Activated naive CD8-positive, alpha-beta T cell treated with anti-CD3 and anti-CD28 coated beads for 36 hours (primary cell): ENCODE results near the gene FMN2. TPM values are rescaled to one million over a fixed set of nuclear protein-coding genes. Genes with fewer than 3 reads are reported as not detected.
"Not testable (repeated sequence)": the region's sequence is repeated elsewhere in the genome, so short reads cannot be mapped to it uniquely, and the experiment has no call there.

ENCODE experiments used
- DNase-seq: peaks from one replicate; pipeline ENCODE4 v3.0.0; 2021
- H3K27ac Mint-ChIP-seq: one replicate; pipeline ENCODE4 v1.8.0; 2022; ENCODE audit warnings: mild to moderate bottlenecking, moderate library complexity, mixed read lengths
- H3K27me3 Mint-ChIP-seq: one replicate; pipeline ENCODE4 v1.8.0; 2022; ENCODE audit warnings: mild to moderate bottlenecking, mixed read lengths
- H3K36me3 Mint-ChIP-seq: one replicate; pipeline ENCODE4 v1.8.0; 2021; ENCODE audit warnings: mild to moderate bottlenecking, mixed read lengths
- H3K4me1 Mint-ChIP-seq: one replicate; pipeline ENCODE4 v1.8.0; 2021; ENCODE audit warnings: mixed read lengths
- H3K4me3 Mint-ChIP-seq: one replicate; pipeline ENCODE4 v1.8.0; 2022; ENCODE audit warnings: mild to moderate bottlenecking, moderate library complexity, mixed read lengths
- H3K9me3 Mint-ChIP-seq: one replicate; pipeline ENCODE4 v1.8.0; 2022; ENCODE audit warnings: mixed read lengths
- total RNA-seq, 2 experiments: library from RNA; stranded (reverse); gene quantifications; one replicate each; pipeline ENCODE4 v1.2.3, GENCODE V29; 2021

The FMN2 gene
- total RNA-seq, 2 experiments from 2014 or later, result not detected

DNA sequence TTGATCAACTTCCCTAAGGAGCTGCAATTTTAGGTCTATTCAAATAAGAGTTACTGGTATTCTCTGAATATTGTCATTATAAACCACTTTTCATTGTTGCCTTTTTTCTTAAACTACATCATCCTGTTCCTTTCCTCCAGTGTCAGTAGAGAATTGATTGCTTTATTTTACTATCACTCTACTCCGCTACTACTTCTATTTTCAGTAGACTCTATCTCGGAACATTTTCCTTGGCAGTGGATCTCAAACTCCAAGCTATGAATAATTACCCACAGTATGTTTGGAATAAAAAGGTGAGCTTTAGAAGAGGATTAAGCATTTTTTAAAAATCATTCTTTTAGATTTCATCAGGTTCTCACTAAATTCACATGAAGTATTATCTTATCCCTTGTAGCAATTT, 295.4 kb downstream of the FMN2 start:
- no peaks in the 10 kb centered on the region for H3K9me3 Mint-ChIP-seq
- no peaks in the 10 kb centered on the region for H3K27me3 Mint-ChIP-seq
- no peaks in the 10 kb centered on the region for H3K4me1 Mint-ChIP-seq
- H3K36me3 Mint-ChIP-seq, result no peaks in the 10 kb centered on the region
- no peak overlapping the region for H3K4me3 Mint-ChIP-seq
- DNase-seq, result no peak
- H3K27ac Mint-ChIP-seq, result no peak overlapping the region

DNA sequence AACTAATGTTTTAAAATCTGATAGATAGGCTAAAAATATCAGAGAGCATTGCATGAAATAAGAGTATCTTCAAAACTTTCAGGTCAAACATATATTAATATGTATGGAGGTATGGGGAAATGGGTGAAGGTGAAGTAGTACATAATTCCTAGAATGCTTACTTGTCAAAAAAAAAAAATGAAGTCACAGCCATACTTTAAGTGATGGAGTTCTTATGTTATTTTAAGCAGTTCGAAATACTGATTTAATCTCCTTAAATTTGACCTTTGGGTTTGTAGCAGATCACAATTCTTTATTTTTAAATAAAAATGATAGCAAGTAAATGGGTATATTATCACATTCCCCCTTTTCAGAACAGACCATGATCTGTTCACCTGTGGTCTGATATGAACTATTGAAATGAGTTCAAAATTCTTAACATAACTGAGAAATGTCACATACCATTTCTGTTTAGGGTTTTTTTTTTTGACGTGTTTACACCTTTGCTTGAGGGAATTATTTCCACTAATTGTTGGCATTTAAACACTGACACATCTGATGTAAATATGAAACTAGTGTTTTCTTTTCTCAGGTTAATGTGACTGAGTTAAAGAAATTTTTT, 300.1 kb downstream of the FMN2 start:
- DNase-seq, result no peak
- Mint-ChIP-seq H3K9me3 (no peaks in the 10 kb centered on the region), H3K27ac (no peak overlapping the region), H3K4me3 (no peak overlapping the region), H3K4me1 (no peaks in the 10 kb centered on the region), H3K27me3 (no peaks in the 10 kb centered on the region), H3K36me3 (no peaks in the 10 kb centered on the region)

DNA sequence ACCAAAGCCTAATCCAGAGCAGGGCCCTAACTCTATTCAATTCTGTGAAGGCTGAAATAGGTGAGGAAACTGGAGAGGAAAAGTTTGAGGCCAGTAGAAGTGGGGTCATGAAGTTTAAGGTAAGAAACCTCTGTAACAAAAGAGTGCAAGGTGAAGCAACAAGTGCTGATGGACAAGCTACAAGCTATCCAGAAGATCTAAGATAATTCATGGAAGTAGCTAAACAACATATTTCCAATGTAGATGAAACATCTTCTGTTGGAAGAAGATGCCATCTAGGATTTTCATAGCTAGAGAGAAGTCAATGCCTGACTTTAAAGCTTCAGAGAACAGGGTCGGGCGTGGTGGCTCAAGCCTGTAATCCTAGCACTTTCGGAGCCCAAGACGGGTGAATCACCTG, 302.7 kb downstream of the FMN2 start:
- no peaks in the 10 kb centered on the region for H3K36me3 Mint-ChIP-seq
- H3K4me3 Mint-ChIP-seq, result no peak overlapping the region
- no peaks in the 10 kb centered on the region for H3K27me3 Mint-ChIP-seq
- DNase-seq, result no peak
- H3K9me3 Mint-ChIP-seq, result no peaks in the 10 kb centered on the region
- H3K27ac Mint-ChIP-seq, result no peak overlapping the region
- H3K4me1 Mint-ChIP-seq, result no peaks in the 10 kb centered on the region

DNA sequence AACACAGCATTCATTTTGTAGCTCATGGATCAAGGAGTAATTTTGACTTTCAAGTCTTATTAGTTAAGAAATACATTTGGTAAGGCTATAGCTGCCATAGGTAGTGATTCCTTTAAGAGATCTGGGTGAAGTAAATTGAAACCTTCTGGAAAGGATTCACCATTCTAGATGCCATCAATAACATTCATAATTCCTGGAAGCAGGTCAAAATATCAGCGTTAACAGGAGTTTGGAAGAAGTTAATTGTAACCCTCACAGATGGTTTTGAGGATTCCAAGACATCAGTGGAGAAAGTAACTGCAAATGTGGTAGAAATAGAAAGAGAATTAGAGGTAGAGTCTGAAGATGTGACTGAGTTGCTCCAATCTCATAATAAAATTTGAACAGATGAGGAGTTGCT, 303.7 kb downstream of the FMN2 start:
- H3K4me1 Mint-ChIP-seq, result no peaks in the 10 kb centered on the region
- no peaks in the 10 kb centered on the region for H3K27me3 Mint-ChIP-seq

DNA sequence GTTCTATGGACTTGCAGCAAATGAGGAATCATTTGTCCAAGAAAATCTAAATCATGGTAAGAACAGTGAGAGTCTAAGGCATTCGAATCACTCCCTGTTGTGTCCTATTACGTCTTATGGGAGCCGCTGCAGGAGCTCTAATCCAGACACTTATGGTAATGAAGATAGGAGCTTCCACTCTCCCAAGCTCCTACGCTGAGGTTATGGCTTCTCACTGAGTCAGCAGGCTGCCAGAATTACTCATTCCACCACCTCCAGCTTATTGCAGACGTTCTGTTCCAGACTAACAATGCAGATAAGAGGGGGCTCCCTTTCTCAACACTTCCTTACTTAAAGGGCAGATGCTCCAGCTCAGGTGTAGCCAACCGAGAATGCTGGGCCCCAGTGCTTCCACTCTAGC, 307.7 kb downstream of the FMN2 start:
- DNase-seq, result no peak
- no peaks in the 10 kb centered on the region for H3K36me3 Mint-ChIP-seq
- H3K4me1 Mint-ChIP-seq, result peaks cover 1% of the 10 kb centered on the region
- H3K4me3 Mint-ChIP-seq, result no peak overlapping the region
- H3K27me3 Mint-ChIP-seq, result no peaks in the 10 kb centered on the region
- no peak overlapping the region for H3K27ac Mint-ChIP-seq
- no peaks in the 10 kb centered on the region for H3K9me3 Mint-ChIP-seq

More for the DNA sequence above, 303.7 kb downstream of the FMN2 start:
- no peak overlapping the region for H3K27ac Mint-ChIP-seq
- no peak for DNase-seq
- no peak overlapping the region for H3K4me3 Mint-ChIP-seq
- no peaks in the 10 kb centered on the region for H3K9me3 Mint-ChIP-seq
- H3K36me3 Mint-ChIP-seq, result no peaks in the 10 kb centered on the region

DNA sequence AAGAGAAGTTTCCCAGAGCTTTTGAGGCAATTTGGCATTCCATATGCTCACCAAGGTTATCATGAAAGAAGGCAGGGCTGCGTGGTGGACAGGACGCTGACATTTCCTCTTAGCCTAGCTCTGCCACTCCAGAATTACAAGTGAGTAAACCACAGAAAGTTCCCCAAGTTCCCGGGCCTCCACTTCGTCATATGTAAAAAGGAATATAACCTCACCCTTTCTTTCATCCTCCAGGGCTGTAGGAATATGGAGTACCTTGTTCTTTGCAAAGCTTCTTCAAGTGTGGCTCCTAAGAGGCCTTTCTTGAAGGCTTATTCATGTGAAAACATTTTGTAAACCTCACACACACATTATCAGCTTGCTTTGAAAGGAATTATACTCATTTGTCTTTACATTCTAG, 310.0 kb downstream of the FMN2 start:
- no peaks in the 10 kb centered on the region for H3K36me3 Mint-ChIP-seq
- no peak overlapping the region for H3K27ac Mint-ChIP-seq
- peaks cover 2% of the 10 kb centered on the region for H3K9me3 Mint-ChIP-seq
- no peak overlapping the region for H3K4me3 Mint-ChIP-seq
- H3K4me1 Mint-ChIP-seq, result peaks cover 1% of the 10 kb centered on the region
- no peak for DNase-seq
- H3K27me3 Mint-ChIP-seq, result no peaks in the 10 kb centered on the region

DNA sequence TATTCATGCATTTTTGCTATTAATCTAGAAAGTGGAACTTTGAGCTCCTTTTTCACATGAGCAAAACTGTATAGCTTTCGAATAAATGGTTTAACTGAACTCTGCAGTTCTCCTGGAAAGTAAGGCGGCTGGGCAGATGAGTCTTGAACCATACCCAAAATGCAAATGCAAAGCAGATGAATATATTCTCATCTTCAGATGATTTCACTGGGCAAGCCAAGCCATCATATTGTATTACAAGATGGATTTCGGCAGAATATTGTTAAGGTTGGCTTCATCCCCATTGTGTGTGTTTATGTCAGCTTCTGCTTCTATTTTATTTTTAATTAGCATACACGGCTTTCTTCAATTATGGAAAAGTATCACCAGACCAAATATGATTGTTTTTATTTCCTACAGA, 310.6 kb downstream of the FMN2 start:
- DNase-seq, result no peak
- peaks cover 2% of the 10 kb centered on the region for H3K9me3 Mint-ChIP-seq
- no peaks in the 10 kb centered on the region for H3K36me3 Mint-ChIP-seq
- H3K4me3 Mint-ChIP-seq, result no peak overlapping the region
- no peak overlapping the region for H3K27ac Mint-ChIP-seq
- H3K27me3 Mint-ChIP-seq, result no peaks in the 10 kb centered on the region
- H3K4me1 Mint-ChIP-seq, result peaks cover 1% of the 10 kb centered on the region

DNA sequence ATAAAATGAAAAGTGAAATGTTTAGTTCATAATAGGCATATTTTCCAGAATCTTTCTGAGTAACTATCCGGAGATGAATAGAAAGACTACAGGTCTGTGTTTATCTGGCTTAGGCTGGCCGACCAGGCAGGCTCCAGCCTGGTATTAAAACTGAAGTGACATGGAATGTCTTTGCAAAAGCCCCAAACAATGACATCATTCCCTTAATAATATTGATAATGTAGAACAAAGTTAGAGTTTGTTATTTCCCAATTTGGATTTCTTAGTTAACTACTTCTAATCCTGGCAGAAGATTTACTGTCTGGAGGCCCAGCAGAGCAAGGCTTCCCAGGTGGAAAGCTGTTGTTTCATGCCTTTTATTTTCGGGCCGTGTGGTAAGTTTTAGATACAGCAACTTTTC, 312.6 kb downstream of the FMN2 start:
- DNase-seq, result no peak
- Mint-ChIP-seq H3K36me3 (no peaks in the 10 kb centered on the region), H3K9me3 (peaks cover 2% of the 10 kb centered on the region), H3K4me3 (no peak overlapping the region), H3K27me3 (no peaks in the 10 kb centered on the region), H3K4me1 (peaks cover 1% of the 10 kb centered on the region), H3K27ac (no peak overlapping the region)

DNA sequence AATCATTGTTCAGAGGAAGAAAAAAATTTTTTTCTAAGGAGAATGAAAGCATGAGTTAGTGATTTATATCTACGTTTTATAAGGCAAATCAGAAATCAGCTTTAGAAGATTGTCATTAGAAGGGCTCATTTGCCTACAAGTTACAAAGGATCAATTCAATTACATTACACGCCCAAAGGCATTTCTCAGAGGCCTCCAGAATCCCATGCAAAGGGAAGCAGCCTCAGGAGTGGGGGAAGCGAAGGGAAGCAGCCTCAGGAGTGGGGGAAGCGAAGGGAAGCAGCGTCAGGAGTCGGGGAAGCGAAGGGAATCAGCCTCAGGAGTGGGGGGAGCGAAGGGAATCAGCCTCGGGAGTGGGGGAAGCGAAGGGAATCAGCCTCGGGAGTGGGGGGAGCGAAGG, 314.1 kb downstream of the FMN2 start:
- no peak for DNase-seq
- H3K27ac Mint-ChIP-seq, result no peak overlapping the region
- H3K9me3 Mint-ChIP-seq, result peaks cover 2% of the 10 kb centered on the region
- H3K36me3 Mint-ChIP-seq, result no peaks in the 10 kb centered on the region
- H3K4me1 Mint-ChIP-seq, result peaks cover 1% of the 10 kb centered on the region
- H3K4me3 Mint-ChIP-seq, result no peak overlapping the region
- no peaks in the 10 kb centered on the region for H3K27me3 Mint-ChIP-seq

DNA sequence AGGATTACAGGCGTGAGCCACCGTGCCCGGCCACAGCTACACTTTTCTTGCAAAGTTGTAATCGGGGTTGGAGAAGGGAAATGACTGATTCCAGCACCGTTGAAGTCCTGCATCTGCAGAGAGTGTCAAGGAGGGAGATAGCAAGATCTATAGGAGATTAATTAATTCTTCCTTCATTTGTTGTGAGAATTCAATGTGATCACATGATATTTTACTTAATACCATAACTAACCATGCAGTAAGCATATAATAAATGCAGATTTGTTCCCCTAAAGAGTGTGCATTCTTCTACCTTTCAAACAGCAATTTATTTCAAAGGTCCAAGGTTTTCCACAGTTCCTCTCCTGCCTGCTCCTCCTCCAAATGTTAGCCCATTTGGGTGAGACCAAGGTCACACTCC, 315.7 kb downstream of the FMN2 start:
- peaks cover 2% of the 10 kb centered on the region for H3K9me3 Mint-ChIP-seq
- no peak overlapping the region for H3K27ac Mint-ChIP-seq
- no peaks in the 10 kb centered on the region for H3K36me3 Mint-ChIP-seq
- no peaks in the 10 kb centered on the region for H3K27me3 Mint-ChIP-seq
- no peak overlapping the region for H3K4me3 Mint-ChIP-seq
- no peaks in the 10 kb centered on the region for H3K4me1 Mint-ChIP-seq
- no peak for DNase-seq

DNA sequence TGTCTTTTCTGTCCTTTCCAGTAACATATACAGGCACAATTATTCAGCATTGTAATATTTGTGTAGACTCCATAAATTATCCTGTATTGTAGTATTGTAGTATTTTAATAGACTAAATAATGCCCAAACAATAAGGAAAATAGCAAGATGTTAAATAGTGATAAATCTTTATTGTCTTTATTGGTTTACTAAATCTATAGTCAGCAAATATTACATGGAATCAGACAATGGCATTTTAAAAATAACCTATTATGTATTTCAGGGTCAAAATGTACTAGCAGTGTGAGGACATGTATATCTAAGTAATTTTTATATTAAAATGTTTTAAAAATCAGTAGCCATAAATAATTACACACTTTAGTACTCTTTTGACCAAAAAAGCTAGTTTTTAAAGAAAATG, 317.9 kb downstream of the FMN2 start:
- H3K4me3 Mint-ChIP-seq, result no peak overlapping the region

DNA sequence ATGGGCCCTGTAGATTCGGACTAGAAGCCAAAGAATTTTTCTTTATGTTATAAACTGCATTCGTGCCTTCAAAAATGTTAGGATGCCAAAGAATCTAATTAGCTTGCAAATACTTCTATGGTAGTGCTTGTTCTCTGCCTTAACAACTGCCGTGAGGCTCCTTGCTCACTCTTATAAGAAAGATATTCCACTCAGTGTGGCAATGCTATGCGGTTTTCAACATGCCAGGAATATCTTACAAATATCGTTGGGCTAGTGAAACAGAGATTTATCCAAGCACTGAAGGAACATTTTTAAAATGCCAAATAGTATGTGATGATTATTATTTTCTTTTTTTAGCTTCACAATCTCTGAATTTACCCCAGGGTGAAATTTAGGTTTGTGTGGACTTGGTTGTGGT, 322.0 kb downstream of the FMN2 start:
- H3K36me3 Mint-ChIP-seq, result no peaks in the 10 kb centered on the region
- no peak overlapping the region for H3K4me3 Mint-ChIP-seq
- H3K27me3 Mint-ChIP-seq, result no peaks in the 10 kb centered on the region

More for the DNA sequence above, 317.9 kb downstream of the FMN2 start:
- Mint-ChIP-seq H3K9me3 (peaks cover 2% of the 10 kb centered on the region), H3K27ac (no peak overlapping the region), H3K27me3 (no peaks in the 10 kb centered on the region), H3K4me1 (no peaks in the 10 kb centered on the region), H3K36me3 (no peaks in the 10 kb centered on the region)
- no peak for DNase-seq

DNA sequence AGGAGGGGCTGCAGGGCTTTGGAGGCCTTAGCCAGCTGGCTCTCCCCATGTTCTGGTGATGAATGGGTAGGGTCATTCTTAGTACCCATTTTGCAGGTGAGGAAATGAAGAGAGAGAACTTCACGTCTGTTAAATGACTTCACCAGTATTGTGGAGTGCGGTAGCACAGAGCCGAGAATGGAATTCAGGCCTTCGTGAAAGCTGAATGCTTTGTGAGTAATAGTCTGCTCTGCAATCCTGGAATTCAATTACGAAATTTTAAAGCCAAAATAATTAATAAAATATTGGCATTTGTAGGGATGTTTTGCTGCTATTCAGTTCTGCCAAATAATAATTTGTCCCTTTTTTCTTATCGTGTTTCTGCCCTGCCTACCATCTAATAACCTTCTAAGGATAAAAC, 322.6 kb downstream of the FMN2 start:
- Mint-ChIP-seq H3K27ac (no peak overlapping the region), H3K36me3 (no peaks in the 10 kb centered on the region), H3K4me3 (no peak overlapping the region), H3K4me1 (no peaks in the 10 kb centered on the region), H3K9me3 (peaks cover 1% of the 10 kb centered on the region), H3K27me3 (no peaks in the 10 kb centered on the region)
- DNase-seq, result no peak

More for the DNA sequence above, 322.0 kb downstream of the FMN2 start:
- Mint-ChIP-seq H3K9me3 (no peaks in the 10 kb centered on the region), H3K4me1 (no peaks in the 10 kb centered on the region), H3K27ac (no peak overlapping the region)
- DNase-seq, result no peak

DNA sequence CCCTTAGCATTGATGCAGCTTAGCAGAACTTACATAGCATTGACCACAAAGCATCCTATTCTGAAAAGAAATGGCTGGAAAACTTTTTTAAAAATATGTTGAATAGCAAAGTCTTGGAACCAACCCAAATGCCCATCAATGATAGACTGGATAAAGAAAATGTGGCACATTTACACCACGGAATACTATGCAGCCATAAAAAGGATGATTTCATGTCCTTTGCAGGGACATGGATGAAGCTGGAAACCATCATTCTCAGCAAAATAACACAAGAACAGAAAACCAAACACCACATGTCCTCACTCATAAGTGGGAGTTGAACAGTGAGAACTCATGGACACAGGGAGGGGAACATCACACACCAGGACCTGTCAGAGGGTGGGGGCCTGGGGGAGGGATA, 323.3 kb downstream of the FMN2 start:
- H3K27ac Mint-ChIP-seq, H3K4me3 Mint-ChIP-seq, H3K4me1 Mint-ChIP-seq, H3K9me3 Mint-ChIP-seq, DNase-seq, H3K27me3 Mint-ChIP-seq, H3K36me3 Mint-ChIP-seq: not testable (repeated sequence)

DNA sequence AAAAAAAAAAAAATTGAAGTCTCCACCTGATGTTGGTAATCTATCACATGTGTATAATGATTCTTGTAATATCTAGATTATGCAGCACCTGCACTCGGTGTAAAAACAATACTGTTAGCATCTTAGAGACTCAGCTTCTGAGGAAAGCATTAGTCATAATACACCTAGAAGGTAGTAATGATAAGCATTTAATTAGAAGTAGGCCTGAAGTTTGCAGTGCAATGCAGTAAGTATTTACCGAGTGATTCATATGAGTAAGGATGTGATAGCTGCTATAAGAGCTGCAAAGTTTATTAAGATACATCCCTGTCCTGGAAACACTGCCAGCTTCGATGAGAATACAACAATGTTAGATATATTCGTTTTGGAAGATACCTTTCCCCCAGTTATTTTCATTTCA, 323.8 kb downstream of the FMN2 start:
- no peak overlapping the region for H3K27ac Mint-ChIP-seq
- H3K27me3 Mint-ChIP-seq, result no peaks in the 10 kb centered on the region
- H3K4me3 Mint-ChIP-seq, result no peak overlapping the region
- no peak for DNase-seq
- no peaks in the 10 kb centered on the region for H3K36me3 Mint-ChIP-seq
- H3K4me1 Mint-ChIP-seq, result no peaks in the 10 kb centered on the region
- peaks cover 1% of the 10 kb centered on the region for H3K9me3 Mint-ChIP-seq

DNA sequence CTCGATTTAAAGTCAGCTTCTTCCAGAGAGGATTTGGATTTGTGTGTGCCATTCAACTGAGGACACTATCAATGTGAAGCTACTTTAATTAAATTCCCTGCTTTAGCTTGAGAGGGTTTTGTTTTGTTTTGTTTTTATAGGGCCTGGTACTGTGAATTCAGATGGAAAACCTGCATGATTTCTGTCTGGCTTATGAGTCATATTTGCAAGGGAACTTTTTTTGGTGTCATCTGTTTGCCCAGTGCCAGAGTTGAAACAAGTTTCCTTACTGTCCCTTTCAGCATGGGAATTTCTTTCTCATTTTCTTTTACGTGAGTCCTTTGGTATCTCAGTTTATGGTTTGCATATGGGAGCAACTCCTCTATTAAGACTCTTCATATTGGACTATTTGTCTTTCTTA, 325.6 kb downstream of the FMN2 start:
- no peaks in the 10 kb centered on the region for H3K4me1 Mint-ChIP-seq
- no peak overlapping the region for H3K4me3 Mint-ChIP-seq
- no peak for DNase-seq
- peaks cover 1% of the 10 kb centered on the region for H3K9me3 Mint-ChIP-seq
- H3K27me3 Mint-ChIP-seq, result no peaks in the 10 kb centered on the region
- H3K36me3 Mint-ChIP-seq, result no peaks in the 10 kb centered on the region
- no peak overlapping the region for H3K27ac Mint-ChIP-seq

DNA sequence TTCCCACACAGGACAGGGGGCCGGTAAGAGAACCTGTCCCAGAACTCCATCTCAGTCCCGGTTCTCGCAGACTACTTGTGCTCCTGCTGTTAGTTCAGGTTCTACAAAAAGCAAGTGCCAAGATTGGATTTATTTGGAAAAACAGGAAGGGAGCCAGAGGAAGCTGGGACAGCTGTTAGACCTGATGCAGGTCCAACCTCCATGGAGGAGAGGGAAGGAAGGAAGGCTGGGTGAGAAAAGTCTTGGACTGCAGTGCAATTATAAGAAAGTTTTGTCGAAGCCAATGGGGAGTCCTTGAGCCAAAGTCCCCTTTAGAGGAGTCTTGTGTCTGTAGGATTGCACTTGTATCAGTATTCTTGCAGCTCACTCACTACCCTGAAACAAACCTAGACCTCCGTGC, 329.1 kb downstream of the FMN2 start:
- H3K27me3 Mint-ChIP-seq, result no peaks in the 10 kb centered on the region
- no peak for DNase-seq
- H3K27ac Mint-ChIP-seq, result no peak overlapping the region
- peaks cover 1% of the 10 kb centered on the region for H3K9me3 Mint-ChIP-seq
- H3K4me3 Mint-ChIP-seq, result no peak overlapping the region
- no peaks in the 10 kb centered on the region for H3K36me3 Mint-ChIP-seq
- H3K4me1 Mint-ChIP-seq, result no peaks in the 10 kb centered on the region
